Left lung (tissue), 10 donors: ENCODE data around the gene TPR. TPM values are rescaled to one million over a fixed set of nuclear protein-coding genes. Genes with fewer than 3 reads are reported as not detected.
"Not testable (repeated sequence)": the region's sequence is repeated elsewhere in the genome, so short reads cannot be mapped to it uniquely, and the experiment has no call there.

Experiments used
- ATAC-seq: fragments of 200-7000 bp; cut with Tn5 transposase; one replicate; pipeline ENCODE4 v1.9.1; 2020; ENCODE audit warnings: moderate library complexity
- DNase-seq, 4 donors: peaks; one replicate each; pipeline ENCODE4 v3.0.0-alpha.2; 2013 to 2020
- H3K27ac ChIP-seq, 2 donors: fragments of 200-600 bp; sonication (generic) in 1 of 2; one replicate each; pipeline versions ENCODE4 v1.5.0 to v1.8.0; 2020 to 2021
- H3K27me3 ChIP-seq, 2 donors: fragments of 200-600 bp; sonication (generic) in 1 of 2; one replicate each; pipeline versions ENCODE4 v1.5.0 to v1.8.0; 2020 to 2021
- H3K36me3 ChIP-seq, 2 donors: fragments of 200-600 bp; sonication (generic) in 1 of 2; one replicate each; pipeline versions ENCODE4 v1.5.0 to v1.8.0; 2020 to 2021
- H3K4me1 ChIP-seq, 2 donors: fragments of 200-600 bp; one replicate each; pipeline ENCODE4 v1.8.0; 2021
- H3K4me3 ChIP-seq, 2 donors: fragments of 200-600 bp; sonication (generic) in 1 of 2; one replicate each; pipeline versions ENCODE4 v1.5.0 to v1.8.0; 2020 to 2021; ENCODE audit warnings: mild to moderate bottlenecking in 1 of 2
- H3K9me3 ChIP-seq, 2 donors: fragments of 200-600 bp; sonication (generic) in 1 of 2; one replicate each; pipeline versions ENCODE4 v1.5.0 to v1.8.0; 2020 to 2021
- CTCF ChIP-seq, 2 donors: fragments of 200-600 bp; sonication (generic) in 1 of 2; IDR thresholded peaks; one replicate each; pipeline versions ENCODE4 v1.5.0 to v1.8.0; 2021; ENCODE audit warnings: antibody characterized with exemption in 2 of 2
- intact Hi-C, 2 donors: fragments of 100-400 bp; cut with DNase I; formaldehyde crosslinking; loops; one replicate each; pipeline versions ENCODE4 v1.11.2 to v1.14.2; 2022
- polyA plus RNA-seq, 6 donors: library from polyadenylated mRNA; unstranded; fragments of 120-200 nt; gene quantifications; one replicate each; pipeline ENCODE4 v1.2.1, GENCODE V29; 2013; ENCODE audit not compliant: insufficient read length in 6 of 6
- total RNA-seq, 2 donors: library from RNA; stranded (reverse); fragmentation: NEBNext Ultra II Directional; extraction: Animal tissue kit (Norgen Biotek cat#: 25700); gene quantifications; one replicate each; pipeline ENCODE4 v1.2.1, GENCODE V29; 2021
- donor health status: DM: no; HTN: yes; CAD: no.
- donor health status: DM: no; HTN: no; CAD: no.

The TPR gene
- total and polyA plus RNA-seq, 8 donors, result 77.7 to 138 (median 117) TPM

GRCh38 chr1:186403632-186404031, 28.6 kb upstream of the TPR start:
- ATAC-seq (no peak), DNase-seq (no peak)
- H3K4me3 ChIP-seq, result no peak overlapping the region
- H3K36me3 ChIP-seq, result peaks cover 0 to 62% of the 10 kb centered on the region in 2 donors
- H3K27me3 ChIP-seq, result no peaks in the 10 kb centered on the region
- no peaks in the 10 kb centered on the region for H3K9me3 ChIP-seq
- no peak for TF ChIP-seq CTCF (IDR thresholded peaks at IDR 0.05)
- intact Hi-C loops, result no loop called here
- no peak overlapping the region for H3K27ac ChIP-seq
- H3K4me1 ChIP-seq, result no peaks in the 10 kb centered on the region

GRCh38 chr1:186401446-186401845, 26.4 kb upstream of the TPR start:
- ATAC-seq, H3K27ac ChIP-seq, H3K9me3 ChIP-seq, H3K27me3 ChIP-seq, H3K4me1 ChIP-seq, intact Hi-C loops, DNase-seq, H3K4me3 ChIP-seq: not testable (repeated sequence)
- H3K36me3 ChIP-seq, result peaks cover 0 to 63% of the 10 kb centered on the region in 2 donors

- H3K4me1 ChIP-seq, ATAC-seq, H3K4me3 ChIP-seq, H3K9me3 ChIP-seq, intact Hi-C loops, H3K27me3 ChIP-seq, H3K27ac ChIP-seq, DNase-seq: not testable (repeated sequence)
- peaks cover 0 to 95% of the 10 kb centered on the region in 2 donors for H3K36me3 ChIP-seq
These were observed 17.7 kb upstream of the TPR start for GRCh38 chr1:186392711-186393110.

- H3K27me3 ChIP-seq, result no peaks in the 10 kb centered on the region
- no peak overlapping the region for H3K4me3 ChIP-seq
- intact Hi-C loops, result no loop called here
- TF ChIP-seq CTCF (IDR thresholded peaks at IDR 0.05), result no peak
- no peak for ATAC-seq
- no peaks in the 10 kb centered on the region for H3K4me1 ChIP-seq
- no peak for DNase-seq
- H3K9me3 ChIP-seq, result no peaks in the 10 kb centered on the region
- peaks cover 0 to 97% of the 10 kb centered on the region in 2 donors for H3K36me3 ChIP-seq
- H3K27ac ChIP-seq, result no peak overlapping the region
These were observed 16.8 kb upstream of the TPR start for GRCh38 chr1:186391841-186392240.

GRCh38 chr1:186390925-186391324, 15.9 kb upstream of the TPR start:
- DNase-seq (no peak), ATAC-seq (no peak)
- Histone ChIP-seq H3K4me3 (no peak overlapping the region), H3K27me3 (no peaks in the 10 kb centered on the region), H3K9me3 (no peaks in the 10 kb centered on the region), H3K36me3 (peaks cover 0 to 90% of the 10 kb centered on the region in 2 donors), H3K27ac (no peak overlapping the region), H3K4me1 (no peaks in the 10 kb centered on the region)
- intact Hi-C loops, result no loop called here
- TF ChIP-seq CTCF (IDR thresholded peaks at IDR 0.05), result no peak

- intact Hi-C loops, result no loop called here
- no peak for ATAC-seq
- H3K27ac ChIP-seq, result no peak overlapping the region
- no peaks in the 10 kb centered on the region for H3K27me3 ChIP-seq
- no peak overlapping the region for H3K4me3 ChIP-seq
- DNase-seq, result no peak
- no peaks in the 10 kb centered on the region for H3K4me1 ChIP-seq
- no peak for TF ChIP-seq CTCF (IDR thresholded peaks at IDR 0.05)
- peaks cover 0 to 75% of the 10 kb centered on the region in 2 donors for H3K36me3 ChIP-seq
- no peaks in the 10 kb centered on the region for H3K9me3 ChIP-seq
These were observed 11.8 kb upstream of the TPR start for GRCh38 chr1:186386725-186387383.
